ENCODE data around the gene GRM1.

DNA sequence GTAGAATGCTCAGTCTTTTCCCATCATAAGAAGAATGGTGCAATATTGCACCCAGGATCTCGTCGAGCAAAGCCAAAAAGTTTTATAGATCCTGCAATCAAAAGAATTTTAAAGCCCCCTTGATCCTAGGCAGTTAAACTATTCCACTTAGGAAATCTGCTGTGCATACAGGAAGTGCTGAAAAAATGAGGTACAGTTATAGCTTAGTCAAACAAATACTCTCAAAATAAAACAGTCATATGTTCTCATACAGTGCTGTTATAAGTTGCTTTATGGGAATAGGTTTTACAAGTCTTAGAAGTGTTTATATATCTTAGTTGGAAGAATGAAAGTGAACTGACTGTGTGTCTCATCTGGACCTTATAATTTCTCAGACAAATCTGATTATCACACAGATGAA lies 282.2 kb downstream of the GRM1 start:
- TF ChIP-seq, protein P1, sequence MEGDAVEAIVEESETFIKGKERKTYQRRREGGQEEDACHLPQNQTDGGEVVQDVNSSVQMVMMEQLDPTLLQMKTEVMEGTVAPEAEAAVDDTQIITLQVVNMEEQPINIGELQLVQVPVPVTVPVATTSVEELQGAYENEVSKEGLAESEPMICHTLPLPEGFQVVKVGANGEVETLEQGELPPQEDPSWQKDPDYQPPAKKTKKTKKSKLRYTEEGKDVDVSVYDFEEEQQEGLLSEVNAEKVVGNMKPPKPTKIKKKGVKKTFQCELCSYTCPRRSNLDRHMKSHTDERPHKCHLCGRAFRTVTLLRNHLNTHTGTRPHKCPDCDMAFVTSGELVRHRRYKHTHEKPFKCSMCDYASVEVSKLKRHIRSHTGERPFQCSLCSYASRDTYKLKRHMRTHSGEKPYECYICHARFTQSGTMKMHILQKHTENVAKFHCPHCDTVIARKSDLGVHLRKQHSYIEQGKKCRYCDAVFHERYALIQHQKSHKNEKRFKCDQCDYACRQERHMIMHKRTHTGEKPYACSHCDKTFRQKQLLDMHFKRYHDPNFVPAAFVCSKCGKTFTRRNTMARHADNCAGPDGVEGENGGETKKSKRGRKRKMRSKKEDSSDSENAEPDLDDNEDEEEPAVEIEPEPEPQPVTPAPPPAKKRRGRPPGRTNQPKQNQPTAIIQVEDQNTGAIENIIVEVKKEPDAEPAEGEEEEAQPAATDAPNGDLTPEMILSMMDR (IDR thresholded peaks at IDR 0.05), result no peak
- TF ChIP-seq, protein P2, sequence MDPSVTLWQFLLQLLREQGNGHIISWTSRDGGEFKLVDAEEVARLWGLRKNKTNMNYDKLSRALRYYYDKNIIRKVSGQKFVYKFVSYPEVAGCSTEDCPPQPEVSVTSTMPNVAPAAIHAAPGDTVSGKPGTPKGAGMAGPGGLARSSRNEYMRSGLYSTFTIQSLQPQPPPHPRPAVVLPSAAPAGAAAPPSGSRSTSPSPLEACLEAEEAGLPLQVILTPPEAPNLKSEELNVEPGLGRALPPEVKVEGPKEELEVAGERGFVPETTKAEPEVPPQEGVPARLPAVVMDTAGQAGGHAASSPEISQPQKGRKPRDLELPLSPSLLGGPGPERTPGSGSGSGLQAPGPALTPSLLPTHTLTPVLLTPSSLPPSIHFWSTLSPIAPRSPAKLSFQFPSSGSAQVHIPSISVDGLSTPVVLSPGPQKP (IDR thresholded peaks at IDR 0.05; ENCODE audit: low read depth, low read length), result no peak
- no peak for TF ChIP-seq CHD4 (IDR thresholded peaks at IDR 0.05; ENCODE audit: borderline replicate concordance)
- no peak for TF ChIP-seq POLR2A (IDR thresholded peaks at IDR 0.05; ENCODE audit: low read length)
- TF ChIP-seq EP300 (IDR thresholded peaks at IDR 0.05), result no peak

All from A549 (cell line).